SK-N-SH (cell line): ENCODE measurements around the gene C4BPB. TPM values are rescaled to one million over a fixed set of nuclear protein-coding genes. Genes with fewer than 3 reads are reported as not detected.
A peak's percentile ranks its signal among the peaks of the same experiment; 100 is the strongest.

ENCODE experiments used
- CTCF ChIA-PET: fragments of 300-600, 350-600 bp; formaldehyde crosslinking; extraction: SDS; loops from one replicate; lab custom pipeline; 2021; lab: Yijun Ruan, JAX
- POLR2A ChIA-PET: fragments of 350-600 bp; sonication (Branson Sonifier 250); formaldehyde crosslinking; extraction: SDS; loops from one replicate; lab custom pipeline; 2020; ENCODE audit warnings: antibody characterized with exemption, inconsistent platforms; lab: Yijun Ruan, JAX
- DNase-seq: peaks from one replicate; pipeline ENCODE4 v3.0.0; 2012
- H2AFZ ChIP-seq: fragments of 200-600 bp; sonication (generic); 2 replicates; pipeline ENCODE4 v1.8.1; 2016; ENCODE audit warnings: antibody characterized with exemption, mild to moderate bottlenecking, low read depth
- H3F3A ChIP-seq: fragments of 200-600 bp; sonication (generic); replicated peaks from 2 replicates; pipeline ENCODE3; 2016; ENCODE audit warnings: antibody characterized with exemption, mild to moderate bottlenecking; ENCODE audit not compliant: insufficient read depth
- H3K27ac ChIP-seq, 2 experiments: fragments of 200-500 bp in 1 of 2; fragments of 200-600 bp in 1 of 2; sonication (Bioruptor generic) in 1 of 2; sonication (generic), shearing (Covaris generic) in 1 of 2; 2 replicates each; pipeline versions ENCODE4 v1.5.1 to v1.6.1; 2014 to 2016; ENCODE audit warnings: low read depth in 2 of 2, inconsistent platforms in 1 of 2, low read length in 1 of 2, mild to moderate bottlenecking in 1 of 2, mixed read lengths in 1 of 2
- H3K27me3 ChIP-seq: fragments of 200-600 bp; sonication (generic), shearing (Covaris generic); 2 replicates; pipeline ENCODE4 v1.6.1; 2016; ENCODE audit warnings: mixed run types; ENCODE audit not compliant: insufficient read depth
- H3K36me3 ChIP-seq, 2 experiments: fragments of 200-500 bp in 1 of 2; fragments of 200-600 bp in 1 of 2; sonication (Bioruptor generic) in 1 of 2; sonication (generic) in 1 of 2; replicated peaks in 1 of 2; 2 replicates each; pipeline versions ENCODE3 to v1.5.1; 2014 to 2016; ENCODE audit warnings: low read length in 1 of 2, mild to moderate bottlenecking in 1 of 2; ENCODE audit not compliant: insufficient read depth in 2 of 2, control insufficient read depth in 1 of 2
- H3K4me1 ChIP-seq, 2 experiments: fragments of 200-500 bp in 1 of 2; fragments of 200-600 bp in 1 of 2; sonication (Bioruptor generic) in 1 of 2; sonication (generic), shearing (Covaris generic) in 1 of 2; 2 replicates each; pipeline versions ENCODE4 v1.5.1 to v1.6.1; 2014 to 2016; ENCODE audit warnings: low read depth in 1 of 2, low read length in 1 of 2, mixed run types in 1 of 2; ENCODE audit not compliant: insufficient read depth in 2 of 2, control insufficient read depth in 1 of 2
- H3K4me2 ChIP-seq: fragments of 200-600 bp; sonication (generic), shearing (Covaris generic); 2 replicates; pipeline ENCODE4 v1.6.1; 2017; ENCODE audit warnings: mixed run types
- H3K4me3 ChIP-seq, 2 experiments: fragments of 200-500 bp in 1 of 2; fragments of 200-600 bp in 1 of 2; sonication (Bioruptor generic) in 1 of 2; sonication (generic), shearing (Covaris generic) in 1 of 2; 2 replicates each; pipeline versions ENCODE4 v1.5.1 to v1.8.1; 2014 to 2016; ENCODE audit warnings: low read depth in 2 of 2, inconsistent platforms in 1 of 2, low read length in 1 of 2, mild to moderate bottlenecking in 1 of 2, mixed read lengths in 1 of 2, moderate library complexity in 1 of 2
- H3K79me2 ChIP-seq: fragments of 200-600 bp; sonication (generic); 2 replicates; pipeline ENCODE4 v1.8.1; 2017; ENCODE audit warnings: mild to moderate bottlenecking; ENCODE audit not compliant: insufficient read depth
- H3K9ac ChIP-seq: fragments of 200-600 bp; sonication (generic); 2 replicates; pipeline ENCODE4 v1.6.1; 2017; ENCODE audit warnings: mixed run types
- H3K9me2 ChIP-seq: fragments of 200-600 bp; sonication (generic); 2 replicates; pipeline ENCODE4 v1.6.1; 2017; ENCODE audit warnings: mixed run types
- H3K9me3 ChIP-seq: fragments of 200-600 bp; sonication (generic); 2 replicates; pipeline ENCODE4 v1.6.1; 2017; ENCODE audit warnings: mixed run types, mild to moderate bottlenecking, moderate library complexity
- H4K20me1 ChIP-seq: fragments of 200-600 bp; sonication (generic); 2 replicates; pipeline ENCODE4 v1.6.1; 2017; ENCODE audit warnings: mild to moderate bottlenecking, mixed run types; ENCODE audit not compliant: insufficient read depth
- CHD2 ChIP-seq: fragments of 150-350 bp; IDR thresholded peaks from 2 replicates; pipeline ENCODE4 v1.6.1; 2018; ENCODE audit warnings: low read length; ENCODE audit not compliant: partially characterized antibody
- ELF1 ChIP-seq: IDR thresholded peaks from 2 replicates; pipeline ENCODE4 v1.4.0; 2012
- MAX ChIP-seq: IDR thresholded peaks from 2 replicates; pipeline ENCODE4 v1.4.0; 2012; ENCODE audit warnings: low read depth
- MEF2A ChIP-seq: IDR thresholded peaks from 2 replicates; pipeline ENCODE4 v1.4.0; 2012; ENCODE audit warnings: low read depth, borderline replicate concordance
- NRF1 ChIP-seq: IDR thresholded peaks from 2 replicates; pipeline ENCODE4 v1.6.1; 2012; ENCODE audit warnings: low read depth, mild to moderate bottlenecking, low read length
- POLR2AphosphoS5 ChIP-seq: IDR thresholded peaks from 2 replicates; pipeline ENCODE4 v1.6.1; 2012; ENCODE audit warnings: low read depth, low read length
- REST ChIP-seq: IDR thresholded peaks from 2 replicates; pipeline ENCODE4 v1.6.1; 2012; ENCODE audit warnings: mild to moderate bottlenecking, low read depth, low read length, moderate library complexity
- RFX5 ChIP-seq: IDR thresholded peaks from 2 replicates; pipeline ENCODE4 v1.6.1; 2012; ENCODE audit warnings: mild to moderate bottlenecking, improper control_type of control experiment, low read length
- RXRA ChIP-seq: IDR thresholded peaks from 2 replicates; pipeline ENCODE4 v1.4.0; 2012; ENCODE audit warnings: low read depth, mild to moderate bottlenecking, borderline replicate concordance
- SMC3 ChIP-seq: IDR thresholded peaks from 2 replicates; pipeline ENCODE4 v1.6.1; 2012; ENCODE audit warnings: low read depth, low read length, improper control_type of control experiment
- TAF1 ChIP-seq: IDR thresholded peaks from 2 replicates; pipeline ENCODE4 v1.6.1; 2012; ENCODE audit warnings: low read depth, mild to moderate bottlenecking, low read length, moderate library complexity, borderline replicate concordance
- TCF12 ChIP-seq: IDR thresholded peaks from 2 replicates; pipeline ENCODE4 v1.4.0; 2012
- USF1 ChIP-seq: IDR thresholded peaks from 2 replicates; pipeline ENCODE4 v1.4.0; 2012; ENCODE audit warnings: low read depth, borderline replicate concordance
- ZBTB33 ChIP-seq: IDR thresholded peaks from 2 replicates; pipeline ENCODE4 v1.4.0; 2012; ENCODE audit warnings: low read depth, borderline replicate concordance
- WGBS: methylation state at CpG from one replicate; pipeline ENCODE4 v1.1.6; 2017; ENCODE audit warnings: low lambda C conversion rate; 5-methylcytosine and 5-hydroxymethylcytosine counted together
- polyA plus RNA-seq, 3 experiments: library from polyadenylated mRNA; depleted of rRNA; stranded (reverse); fragments of >200 nt; gene quantifications; 2 replicates each; pipeline ENCODE4 v1.2.3, GENCODE V29; 2012

The C4BPB gene
- polyA plus RNA-seq, 1 of the 3 experiments (the other 2 are of a cell fraction) = not detected

GRCh38 chr1:207058252-207058651 is 30.4 kb upstream of the C4BPB start:
- Histone ChIP-seq H3K9me3 (no peaks in the 10 kb centered on the region), H3F3A (peaks cover 5% of the 10 kb centered on the region), H3K4me3 (no peak overlapping the region), H3K36me3 (peaks cover 0 to 7% of the 10 kb centered on the region in 2 experiments), H3K27me3 (no peaks in the 10 kb centered on the region), H3K4me1 (peaks cover 0 to 4% of the 10 kb centered on the region in 2 experiments; a peak in 1 of 4 replicates), H3K4me2 (no peak overlapping the region), H3K79me2 (no peaks in the 10 kb centered on the region), H4K20me1 (no peaks in the 10 kb centered on the region), H3K9ac (no peak overlapping the region), H3K27ac (no peak overlapping the region), H3K9me2 (no peaks in the 10 kb centered on the region), H2AFZ (no peak overlapping the region)
- no peak for DNase-seq
- CTCF ChIA-PET = interaction anchor here (0.9 kb wide), 1 partner anchor 9 kb away, joined by 6 read pairs; no protein-coding TSS in a partner anchor
- POLR2A ChIA-PET = no interaction called here
- TF ChIP-seq TAF1 (no peak), SMC3 (no peak), REST (no peak), USF1 (no peak), CHD2 (no peak), MEF2A (no peak), POLR2AphosphoS5 (no peak)
- WGBS = 82% methylated on average over 4 of the region's 4 CpGs

- H3K36me3 ChIP-seq = peaks cover 0 to 7% of the 10 kb centered on the region in 2 experiments
- no peak overlapping the region for H3K4me2 ChIP-seq
- H3K9ac ChIP-seq = no peak overlapping the region
- H3K9me3 ChIP-seq = no peaks in the 10 kb centered on the region
- H3K4me3 ChIP-seq = no peak overlapping the region
- peaks cover 5% of the 10 kb centered on the region for H3F3A ChIP-seq
- ChIA-PET POLR2A (no interaction called here), CTCF (interaction anchor here (0.7 to 1.1 kb wide), 3 partner anchors 9 to 12 kb away, joined by 3 to 5 read pairs (median 3); no protein-coding TSS in a partner anchor)
- no peaks in the 10 kb centered on the region for H3K9me2 ChIP-seq
- H3K27me3 ChIP-seq = no peaks in the 10 kb centered on the region
- no peaks in the 10 kb centered on the region for H3K79me2 ChIP-seq
- H4K20me1 ChIP-seq = no peaks in the 10 kb centered on the region
- WGBS = 85% methylated on average over 6 of the region's 6 CpGs
- peak; percentile 8 for DNase-seq
- TF ChIP-seq MEF2A (no peak), TCF12 (no peak), ZBTB33 (no peak), NRF1 (no peak), RFX5 (no peak), RXRA (no peak), ELF1 (no peak), MAX (no peak)
- TF ChIP-seq, all 33 proteins: peak for 0
- Histone ChIP-seq H3K27ac (no peak overlapping the region), H3K4me1 (no peaks in the 10 kb centered on the region), H2AFZ (no peak overlapping the region)
Measured at GRCh38 chr1:207058878-207059867, 29.5 kb upstream of the C4BPB start.
